Transverse colon (tissue), 4 donors: Measurements from ENCODE around the gene ACP3.
"Not testable (repeated sequence)": the region's sequence is repeated elsewhere in the genome, so short reads cannot be mapped to it uniquely, and the experiment has no call there.

Source experiments
- POLR2AphosphoS5 ChIP-seq, 3 donors: sonication (generic); formaldehyde crosslinking; IDR thresholded peaks; one replicate each; pipeline ENCODE4 v1.6.1; 2016; ENCODE audit warnings: antibody characterized with exemption in 3 of 3
- TF ChIP-seq, protein P1 (sequence below), 5 experiments: fragments of 200-600 bp in 3 of 5; fragments of 450-650 bp in 2 of 5; sonication (generic) in 3 of 5; IDR thresholded peaks; 1 replicate in 2 of 5; 2 replicates in 3 of 5; pipeline ENCODE4 v1.5.1; 2016 to 2017; ENCODE audit warnings: antibody characterized with exemption in 5 of 5, inconsistent platforms in 3 of 5, mild to moderate bottlenecking in 2 of 5, moderate library complexity in 1 of 5

DNA sequence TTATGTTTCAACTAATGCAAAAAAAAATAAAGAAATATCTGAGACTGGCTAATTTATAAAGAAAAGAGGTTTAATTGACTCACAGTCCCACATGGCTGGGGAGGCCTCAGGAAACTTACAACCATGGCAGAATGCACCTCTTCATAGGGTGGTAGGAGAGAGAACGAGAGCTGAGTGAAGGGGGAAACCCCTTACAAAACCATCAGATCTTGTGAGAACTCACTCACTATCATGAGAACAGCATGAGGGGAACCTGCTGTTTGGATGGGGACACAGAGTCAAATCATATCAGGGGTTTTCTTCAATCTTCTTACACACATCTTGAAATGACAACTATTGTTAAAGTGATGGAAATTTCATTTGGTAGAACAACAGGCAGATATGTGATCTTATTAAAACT, 75.5 kb downstream of the ACP3 start:
- TF ChIP-seq, protein P1, sequence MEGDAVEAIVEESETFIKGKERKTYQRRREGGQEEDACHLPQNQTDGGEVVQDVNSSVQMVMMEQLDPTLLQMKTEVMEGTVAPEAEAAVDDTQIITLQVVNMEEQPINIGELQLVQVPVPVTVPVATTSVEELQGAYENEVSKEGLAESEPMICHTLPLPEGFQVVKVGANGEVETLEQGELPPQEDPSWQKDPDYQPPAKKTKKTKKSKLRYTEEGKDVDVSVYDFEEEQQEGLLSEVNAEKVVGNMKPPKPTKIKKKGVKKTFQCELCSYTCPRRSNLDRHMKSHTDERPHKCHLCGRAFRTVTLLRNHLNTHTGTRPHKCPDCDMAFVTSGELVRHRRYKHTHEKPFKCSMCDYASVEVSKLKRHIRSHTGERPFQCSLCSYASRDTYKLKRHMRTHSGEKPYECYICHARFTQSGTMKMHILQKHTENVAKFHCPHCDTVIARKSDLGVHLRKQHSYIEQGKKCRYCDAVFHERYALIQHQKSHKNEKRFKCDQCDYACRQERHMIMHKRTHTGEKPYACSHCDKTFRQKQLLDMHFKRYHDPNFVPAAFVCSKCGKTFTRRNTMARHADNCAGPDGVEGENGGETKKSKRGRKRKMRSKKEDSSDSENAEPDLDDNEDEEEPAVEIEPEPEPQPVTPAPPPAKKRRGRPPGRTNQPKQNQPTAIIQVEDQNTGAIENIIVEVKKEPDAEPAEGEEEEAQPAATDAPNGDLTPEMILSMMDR (IDR thresholded peaks at IDR 0.05), result not testable (repeated sequence)
- not testable (repeated sequence) for TF ChIP-seq POLR2AphosphoS5 (IDR thresholded peaks at IDR 0.05)
